Measurements from ENCODE around the gene NID1.

- TF ChIP-seq CTCF (IDR thresholded peaks at IDR 0.05 in 8 of 11, conservative IDR thresholded peaks at IDR 0.05 in 3 of 11) (no peak), POLR2A (IDR thresholded peaks at IDR 0.05) (no peak), POLR2AphosphoS5 (IDR thresholded peaks at IDR 0.05) (no peak)
These were observed 24.3 kb upstream of the NID1 start for GRCh38 chr1:236089046-236089773.

Measured in spleen (tissue), 7 donors.